ENCODE measurements around the gene POLR2J3.
"Not testable (repeated sequence)": the region's sequence is repeated elsewhere in the genome, so short reads cannot be mapped to it uniquely, and the experiment has no call there.

POLR2J3 gene

GRCh38 chr7:102572261-102573239 lies at the start of gene POLR2J3:
TSS of gene POLR2J3 (minus strand) at chr7:102572583. CDS start at chr7:102572521, 62 bp downstream.
- peak; percentile 88 for DNase-seq

- not testable (repeated sequence) for DNase-seq
Measured at GRCh38 chr7:102618122-102618521, 45.7 kb upstream of the POLR2J3 start.

GRCh38 chr7:102616507-102617125 lies 44.2 kb upstream of the POLR2J3 start, which contains the start of gene RASA4:
TSS of gene RASA4 (minus strand) at chr7:102616756. CDS start at chr7:102616689, 67 bp downstream.
- peak; percentile 0 for DNase-seq

DNA sequence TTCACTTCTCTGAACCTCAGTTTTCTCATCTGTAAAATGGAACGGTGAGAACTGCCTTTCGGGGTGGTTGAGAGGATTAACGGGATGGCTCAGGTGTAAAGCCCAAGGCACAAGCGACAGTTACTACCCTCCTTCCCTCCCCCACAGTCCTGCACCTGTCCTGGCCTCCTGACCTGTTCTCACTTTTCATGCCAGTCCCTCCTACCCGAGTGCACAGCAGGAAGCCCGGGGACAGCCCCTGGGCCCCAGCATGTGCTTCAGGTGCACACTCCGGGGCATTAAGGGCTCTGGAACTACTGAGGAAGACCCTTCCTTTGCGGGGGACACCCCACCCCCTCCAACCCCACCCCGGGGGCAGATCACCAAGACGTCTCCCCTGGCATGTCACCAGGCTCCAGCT lies 43.5 kb upstream of the POLR2J3 start:
- DNase-seq = not testable (repeated sequence)

DNA sequence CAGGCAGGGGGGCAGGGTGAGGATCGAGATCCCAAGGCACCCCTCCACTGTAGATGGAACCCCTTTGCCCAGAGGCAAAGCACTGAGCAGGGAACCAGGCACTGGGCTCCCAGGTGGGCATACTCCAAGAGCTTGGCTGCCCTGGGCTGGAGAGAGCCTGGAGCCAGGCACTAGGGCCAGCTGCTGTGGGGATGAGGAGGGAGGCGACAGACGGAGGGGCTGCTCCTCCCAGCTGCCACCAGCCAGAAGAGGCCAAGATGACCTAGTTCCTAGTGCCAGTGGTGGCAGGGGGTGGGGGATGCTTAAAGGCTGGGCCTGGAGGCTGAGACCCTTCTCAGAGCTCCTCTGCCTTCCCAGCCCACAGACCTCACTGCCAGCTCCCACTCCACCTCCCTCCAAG lies 42.5 kb upstream of the POLR2J3 start:
- not testable (repeated sequence) for DNase-seq

GRCh38 chr7:102614346-102614697 lies 41.9 kb upstream of the POLR2J3 start:
- not testable (repeated sequence) for DNase-seq

DNA sequence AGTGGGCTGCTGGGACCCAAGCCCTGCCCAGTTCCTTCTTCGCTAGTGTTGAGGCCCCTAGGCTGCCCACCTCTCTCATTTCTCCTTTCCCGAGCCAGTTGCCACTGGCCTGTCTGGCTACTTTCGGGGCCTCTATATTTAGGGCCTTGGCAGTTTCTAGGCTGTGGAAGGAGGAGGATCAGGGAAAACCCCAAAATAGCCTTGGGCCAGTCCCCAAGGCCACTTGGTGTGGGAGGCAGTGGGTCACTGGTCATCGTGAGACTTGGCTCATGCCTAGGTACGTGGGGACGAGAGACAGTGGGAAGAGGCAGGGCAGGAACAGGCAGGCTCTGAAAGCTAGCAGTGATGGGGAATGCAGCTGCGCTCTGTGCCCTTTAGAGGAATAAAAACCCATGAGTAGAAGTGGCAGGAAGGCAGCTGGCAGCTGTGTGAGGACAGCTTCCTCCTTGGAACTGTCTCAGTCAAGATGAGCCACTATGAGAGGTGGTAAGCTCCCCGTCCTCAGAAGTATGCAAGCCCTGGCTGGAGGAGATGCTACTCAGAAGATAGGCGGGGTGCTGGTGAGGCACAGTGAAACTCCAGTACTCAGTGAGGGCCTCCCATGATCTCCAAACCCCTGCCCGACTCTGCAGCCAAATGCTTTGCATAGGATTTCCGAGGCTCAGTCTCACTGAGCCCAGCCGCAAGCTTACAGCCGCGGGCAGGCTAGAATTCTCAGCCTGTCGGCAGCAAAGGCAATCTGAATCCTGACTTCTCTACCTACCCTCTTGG lies 41.4 kb upstream of the POLR2J3 start:
- DNase-seq = not testable (repeated sequence)

DNA sequence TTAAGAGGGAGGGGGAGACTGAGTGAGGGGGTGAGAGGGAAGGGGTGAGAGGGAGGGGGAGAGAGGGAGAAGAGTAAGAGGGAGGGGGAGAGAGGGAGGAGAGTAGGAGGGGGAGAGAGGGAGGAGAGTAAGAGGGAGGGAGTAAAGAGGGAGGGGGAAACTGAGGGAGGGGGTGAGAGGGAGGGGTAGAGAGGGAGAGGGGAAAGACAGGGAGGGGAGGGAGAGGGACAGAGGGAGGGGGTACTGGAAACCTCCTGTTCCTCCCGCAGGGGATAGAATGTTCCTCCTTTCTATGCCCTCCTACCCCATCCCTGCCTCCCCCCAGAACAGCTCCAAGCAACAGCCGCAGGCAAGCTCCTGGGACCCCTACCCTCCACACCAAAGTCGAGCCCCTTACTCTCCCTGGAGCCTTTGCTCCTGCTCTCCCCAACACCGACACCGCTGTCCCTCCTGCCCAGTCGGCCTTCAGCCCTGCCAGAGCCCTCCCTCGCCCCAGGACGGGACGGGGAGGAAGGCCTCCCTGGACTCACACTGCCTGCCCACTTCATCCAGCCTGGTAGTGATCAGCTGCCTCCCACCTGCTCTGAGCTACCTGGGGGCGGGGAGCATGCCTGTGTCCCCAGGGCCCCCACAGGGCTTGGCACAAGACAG lies 39.4 kb upstream of the POLR2J3 start:
- DNase-seq = peak; percentile 72

DNA sequence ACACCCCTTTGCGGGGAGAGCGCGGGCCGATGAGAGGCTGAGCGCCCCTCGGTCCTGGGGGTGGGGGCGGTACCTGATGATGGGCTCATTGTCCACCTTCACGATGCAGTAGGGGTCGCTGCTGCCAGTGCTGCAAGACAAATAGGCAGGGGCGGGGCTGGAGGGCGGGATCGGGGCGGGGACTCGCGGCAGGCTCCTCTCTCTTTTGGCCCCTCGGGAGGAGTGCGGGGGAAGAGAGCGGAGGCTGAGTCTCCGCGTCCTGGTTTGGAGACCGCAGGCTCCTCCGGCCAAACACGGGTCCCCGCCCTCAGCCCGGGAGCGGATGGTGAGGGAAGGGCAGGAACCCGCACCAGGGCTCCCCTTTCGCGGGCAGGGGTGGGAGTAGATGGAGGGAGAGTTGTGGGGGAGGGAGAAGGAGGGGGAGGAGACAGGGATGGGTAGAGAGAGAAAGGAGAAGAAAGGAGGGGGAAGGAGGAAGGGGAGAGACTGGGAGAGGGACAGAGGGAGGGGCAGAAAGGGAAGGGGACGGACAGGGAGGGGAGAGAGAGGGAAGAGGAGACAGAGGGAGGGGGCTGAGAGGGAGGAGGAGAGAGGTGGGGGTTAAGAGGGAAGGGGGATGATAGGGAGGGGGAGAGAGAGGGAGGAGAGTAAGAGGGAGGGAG lies 38.8 kb upstream of the POLR2J3 start:
- not testable (repeated sequence) for DNase-seq

GRCh38 chr7:102610441-102610840 lies 38.1 kb upstream of the POLR2J3 start:
- DNase-seq = not testable (repeated sequence)

- DNase-seq = not testable (repeated sequence)
Measured at GRCh38 chr7:102609734-102610133, 37.4 kb upstream of the POLR2J3 start.

DNA sequence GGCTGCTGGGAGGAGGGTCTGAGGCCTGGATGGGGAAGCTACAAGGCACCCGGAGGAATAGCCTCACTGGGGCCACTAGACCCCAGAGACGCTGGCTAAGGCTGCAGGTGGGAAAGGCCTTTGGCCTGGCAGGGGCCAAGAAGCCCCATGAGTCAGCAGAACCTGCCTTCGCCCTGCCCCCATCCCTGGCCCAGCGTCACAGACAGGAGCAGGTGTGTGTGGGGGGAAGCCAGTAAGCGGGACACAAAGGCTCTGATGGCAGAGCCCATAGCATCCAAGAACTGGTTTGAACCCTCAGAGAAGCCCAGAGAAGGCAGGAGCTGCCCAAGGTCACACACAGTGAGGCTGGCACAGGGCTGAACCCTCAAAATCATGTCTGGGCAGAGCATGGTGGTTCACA lies 34.5 kb upstream of the POLR2J3 start:
- DNase-seq = not testable (repeated sequence)

GRCh38 chr7:102604431-102605145 lies 32.2 kb upstream of the POLR2J3 start:
- DNase-seq = not testable (repeated sequence)

- DNase-seq = not testable (repeated sequence)
Measured at GRCh38 chr7:102602317-102602716, 29.9 kb upstream of the POLR2J3 start.

- DNase-seq = not testable (repeated sequence)
Measured at GRCh38 chr7:102599699-102600098, 27.3 kb upstream of the POLR2J3 start.

DNA sequence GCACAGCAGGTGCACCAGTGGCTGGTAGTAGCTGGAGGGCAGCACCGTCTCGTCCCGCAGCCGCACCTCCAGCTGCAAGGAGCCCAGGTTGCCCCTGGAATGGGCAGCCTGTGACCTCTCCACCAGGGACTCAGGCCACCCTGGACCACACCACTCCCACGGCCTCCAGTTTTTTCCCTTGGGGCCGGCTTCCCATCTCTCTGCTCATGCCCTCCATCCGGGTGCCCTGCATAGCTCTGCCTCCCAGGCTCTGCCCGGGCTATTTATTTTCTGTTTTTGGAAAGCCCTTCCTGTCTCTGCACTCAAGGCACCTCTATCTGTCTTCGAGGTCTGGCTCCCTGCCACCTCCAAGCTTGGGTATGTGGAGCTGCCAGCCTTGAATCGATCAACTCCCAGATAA lies 23.7 kb upstream of the POLR2J3 start:
- DNase-seq = not testable (repeated sequence)

GRCh38 chr7:102593637-102594334 lies 21.4 kb upstream of the POLR2J3 start:
- DNase-seq = not testable (repeated sequence)

- DNase-seq = not testable (repeated sequence)
Measured at GRCh38 chr7:102592477-102593019, 20.2 kb upstream of the POLR2J3 start.

DNA sequence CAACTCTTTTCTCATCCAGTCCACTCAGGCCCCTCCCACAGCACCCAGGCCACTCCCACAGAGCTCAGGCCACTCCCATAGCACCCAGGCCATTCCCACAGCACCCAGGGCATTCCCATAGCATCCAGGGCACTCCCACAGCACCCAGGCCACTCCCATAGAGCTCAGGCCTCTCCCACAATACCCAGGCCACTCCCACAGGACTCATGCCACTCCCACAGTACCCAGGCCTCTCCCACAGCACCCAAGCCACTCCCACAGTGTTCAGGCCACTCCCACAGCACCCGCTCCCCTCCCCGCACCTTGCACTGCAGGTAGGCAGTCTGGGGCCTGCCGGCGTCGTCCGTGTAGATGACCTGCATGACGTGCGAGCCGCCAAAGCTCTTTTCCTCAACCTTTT lies 17.5 kb upstream of the POLR2J3 start:
- not testable (repeated sequence) for DNase-seq

GRCh38 chr7:102583495-102583894 lies 11.1 kb upstream of the POLR2J3 start:
- not testable (repeated sequence) for DNase-seq
